ENCODE data around the gene TREX2.
A peak's percentile ranks its signal among the peaks of the same experiment; 100 is the strongest.

TREX2 gene

DNA sequence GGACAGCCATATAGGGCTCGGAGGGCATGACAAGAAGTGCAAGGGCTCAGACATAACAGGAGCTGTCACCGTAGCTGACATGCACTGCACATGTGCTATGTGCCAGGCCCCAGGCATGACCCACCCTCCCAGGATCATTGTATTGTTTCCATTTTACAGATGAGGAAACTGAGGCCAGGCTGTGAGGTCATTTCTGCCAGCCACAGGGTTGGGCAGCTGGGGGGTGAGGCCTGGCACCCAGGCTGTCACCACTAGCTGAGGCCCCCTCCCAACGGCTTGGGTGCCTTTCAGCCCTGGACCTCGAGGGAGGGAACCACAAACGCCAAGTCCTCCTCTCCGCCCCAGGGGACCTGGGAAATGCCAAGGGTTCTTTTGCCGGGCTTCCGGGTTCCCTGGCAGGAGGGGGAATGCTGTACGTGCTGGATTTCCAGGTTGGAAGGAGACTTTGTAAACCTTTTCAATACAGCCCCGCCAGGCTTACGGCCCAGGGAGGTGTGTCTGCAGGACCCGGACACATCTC lies 12.6 kb downstream of the TREX2 start:
- no peak for DNase-seq

DNA sequence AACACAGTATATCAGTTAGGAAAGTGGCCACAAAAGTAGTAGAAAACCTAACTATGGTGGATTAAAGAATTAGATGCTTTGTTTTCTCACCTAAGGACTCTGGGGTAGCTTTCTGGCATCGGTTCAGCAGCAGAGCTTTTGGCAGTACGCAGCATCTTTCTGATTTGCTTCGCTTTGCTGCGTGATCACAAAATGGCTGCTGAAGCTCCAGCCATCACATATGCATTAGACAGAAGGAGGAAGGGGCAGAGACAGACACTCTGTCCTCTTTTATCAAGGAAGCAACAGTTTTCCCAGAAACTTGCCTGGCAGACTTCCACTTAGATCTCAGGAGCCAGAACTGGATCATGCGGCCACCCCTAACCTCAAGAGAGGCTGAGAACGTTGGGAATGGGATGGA lies 15.1 kb downstream of the TREX2 start:
- DNase-seq, result no peak

DNA sequence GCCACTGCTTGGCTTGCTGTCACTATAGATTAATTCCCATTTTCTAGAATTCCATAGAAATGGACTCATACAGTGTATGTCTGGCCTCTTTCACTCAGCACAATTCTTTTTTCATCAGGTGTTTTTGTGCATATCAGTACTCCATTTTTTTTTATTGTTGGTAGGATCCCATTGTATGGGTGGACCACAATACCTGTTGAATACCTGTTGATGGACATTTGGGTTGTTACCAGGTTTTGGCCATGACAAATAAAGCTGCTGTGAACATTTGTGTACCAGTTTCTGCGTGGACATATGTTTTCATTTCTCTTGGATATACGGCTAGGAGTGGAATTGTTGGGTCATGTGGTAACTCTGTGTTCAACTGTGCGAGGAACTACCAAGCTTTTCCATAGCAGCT lies 19.7 kb downstream of the TREX2 start:
- DNase-seq, result no peak

DNA sequence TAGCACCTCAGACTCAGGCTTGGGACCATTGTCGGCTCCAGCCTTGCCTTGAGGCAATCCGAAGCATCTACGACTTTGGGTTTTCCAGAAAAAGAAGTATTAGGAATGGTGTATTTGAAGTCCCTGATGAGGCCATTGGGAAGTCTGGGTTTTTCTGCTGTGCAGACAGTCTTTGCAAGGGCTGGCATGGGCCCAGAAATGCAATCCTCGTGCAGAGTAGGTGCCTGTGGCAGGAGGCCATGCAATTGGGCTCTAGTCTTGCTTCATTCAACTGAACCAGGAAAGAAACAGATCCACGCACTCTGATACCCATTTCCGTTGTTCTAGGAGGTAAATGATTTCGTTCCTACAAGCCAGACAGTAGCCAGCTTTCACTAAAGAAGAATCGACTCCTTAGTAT lies 22.2 kb downstream of the TREX2 start:
- DNase-seq, result no peak

DNA sequence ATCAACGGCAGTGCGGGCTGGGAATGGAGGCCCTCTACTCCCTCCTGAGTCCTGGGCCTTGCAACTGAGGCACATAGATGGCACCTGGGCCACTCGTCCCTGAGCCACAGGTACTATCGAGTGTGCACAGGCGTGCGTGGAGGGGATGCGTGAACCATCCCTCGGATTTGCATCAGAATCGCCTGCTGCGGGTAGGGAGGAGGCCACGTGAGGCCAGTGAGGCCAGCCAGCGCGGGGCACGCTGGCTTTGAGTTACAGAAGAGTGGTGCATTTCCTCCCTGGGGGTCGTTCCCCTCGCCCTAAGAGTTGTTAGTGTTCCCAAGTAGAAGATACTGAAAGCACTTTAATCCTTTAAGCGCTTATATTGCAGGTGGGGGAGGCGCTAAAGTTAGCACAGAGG lies 24.0 kb downstream of the TREX2 start:
- DNase-seq, result no peak

DNA sequence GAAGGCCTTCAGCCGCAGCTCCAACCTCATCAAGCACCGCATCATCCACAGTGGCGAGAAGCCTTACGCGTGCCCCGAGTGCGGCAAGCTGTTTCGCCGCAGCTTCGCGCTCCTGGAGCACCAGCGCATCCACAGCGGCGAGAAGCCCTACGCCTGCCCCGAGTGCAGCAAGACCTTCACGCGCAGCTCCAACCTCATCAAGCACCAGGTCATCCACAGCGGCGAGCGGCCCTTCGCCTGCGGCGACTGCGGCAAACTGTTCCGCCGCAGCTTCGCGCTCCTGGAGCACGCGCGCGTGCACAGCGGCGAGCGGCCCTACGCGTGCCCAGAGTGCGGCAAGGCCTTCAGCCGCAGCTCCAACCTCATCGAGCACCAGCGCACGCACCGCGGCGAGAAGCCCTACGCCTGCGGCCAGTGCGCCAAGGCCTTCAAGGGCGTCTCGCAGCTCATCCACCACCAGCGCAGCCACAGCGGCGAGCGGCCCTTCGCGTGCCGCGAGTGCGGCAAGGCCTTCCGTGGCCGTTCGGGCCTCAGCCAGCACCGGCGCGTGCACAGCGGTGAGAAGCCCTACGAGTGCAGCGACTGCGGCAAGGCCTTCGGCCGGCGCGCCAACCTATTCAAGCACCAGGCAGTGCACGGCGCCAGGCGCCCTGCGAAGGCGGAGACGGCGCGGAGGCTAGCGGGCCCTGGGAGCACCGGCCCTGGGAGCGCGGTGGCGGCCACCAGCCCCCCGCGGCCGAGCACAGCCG lies 24.8 kb downstream of the TREX2 start:
- DNase-seq, result no peak

DNA sequence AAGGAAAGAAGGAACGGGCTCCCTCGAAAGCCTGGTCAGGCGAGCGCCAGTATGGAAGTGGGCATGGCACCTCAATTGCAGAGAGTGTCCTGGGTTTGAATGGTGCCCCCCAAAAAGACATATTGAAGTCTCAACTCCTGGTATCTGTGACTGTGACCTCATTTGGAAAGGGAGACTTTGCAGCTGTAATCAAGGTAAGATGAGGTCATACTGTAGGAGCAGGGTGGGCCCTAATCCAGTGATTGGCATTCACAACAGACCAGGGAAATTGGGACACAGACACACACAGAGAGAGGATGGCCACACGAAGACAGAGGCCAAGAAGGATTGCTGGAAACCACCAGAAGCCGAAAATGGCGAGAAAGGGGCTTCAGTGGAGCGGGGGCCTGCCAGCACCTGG lies 28.2 kb downstream of the TREX2 start:
- DNase-seq, result no peak

DNA sequence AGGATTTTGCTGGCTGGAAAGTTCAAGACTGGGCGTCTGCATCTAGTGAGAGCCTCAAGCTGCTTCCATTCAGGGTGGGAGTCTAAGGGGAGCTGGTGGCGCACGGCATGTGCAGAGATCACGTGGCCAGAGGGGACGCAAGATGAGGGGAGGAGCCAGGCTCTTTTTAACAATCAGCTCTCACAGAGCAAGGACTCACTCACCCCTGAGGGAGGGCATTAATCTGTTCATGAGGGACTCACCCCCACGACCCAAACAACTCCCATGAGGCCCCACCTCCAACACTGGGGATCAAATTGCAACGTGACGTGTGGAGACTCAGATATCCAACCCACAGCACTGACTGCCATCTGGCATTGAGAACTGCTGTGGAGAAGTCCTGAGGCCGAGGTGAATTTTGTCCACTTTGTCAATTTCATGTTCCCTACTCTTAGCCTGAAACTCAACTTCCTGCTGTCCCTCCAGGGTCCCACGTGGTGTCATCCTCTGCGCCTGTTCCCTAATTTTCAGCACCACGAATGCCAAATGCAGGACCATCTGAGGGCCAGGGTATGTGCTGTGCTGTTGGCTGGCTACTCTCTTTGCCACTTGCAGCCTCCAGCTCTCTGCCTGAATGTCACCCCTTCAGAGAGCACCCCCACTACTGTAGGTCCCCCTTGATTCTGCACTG lies 28.9 kb downstream of the TREX2 start:
- DNase-seq, result no peak

DNA sequence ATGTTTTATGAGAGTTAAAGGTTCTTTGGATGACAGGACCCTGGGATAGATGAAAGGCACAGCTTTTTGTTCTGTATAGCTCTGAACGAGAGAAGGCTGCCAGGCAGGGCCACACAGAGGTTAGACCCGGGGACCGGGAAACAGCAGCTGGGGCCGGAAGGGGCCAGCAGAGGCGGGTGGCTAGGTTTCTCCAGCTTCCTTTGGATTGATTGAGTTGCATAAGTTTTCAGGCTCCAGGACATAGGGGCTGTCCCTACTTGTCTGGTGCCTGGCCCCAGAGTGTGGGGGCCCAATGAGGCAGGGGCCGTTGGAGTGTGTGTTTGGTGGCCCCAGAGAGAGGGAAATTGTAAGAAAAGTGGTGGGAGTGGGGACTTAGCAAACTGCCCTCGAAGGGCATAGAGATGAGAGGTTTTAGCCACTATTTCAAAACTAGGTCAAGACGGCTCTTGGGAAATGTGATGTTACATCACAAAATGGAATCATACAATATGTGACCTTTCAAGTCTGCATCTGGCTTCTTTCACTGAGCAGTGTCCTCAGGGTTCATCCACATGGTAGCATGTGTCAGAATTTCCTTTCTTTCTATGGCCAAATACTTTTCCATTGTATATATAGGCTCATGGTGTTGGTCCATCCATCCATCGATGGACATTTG lies 30.9 kb downstream of the TREX2 start:
- DNase-seq, result no peak

DNA sequence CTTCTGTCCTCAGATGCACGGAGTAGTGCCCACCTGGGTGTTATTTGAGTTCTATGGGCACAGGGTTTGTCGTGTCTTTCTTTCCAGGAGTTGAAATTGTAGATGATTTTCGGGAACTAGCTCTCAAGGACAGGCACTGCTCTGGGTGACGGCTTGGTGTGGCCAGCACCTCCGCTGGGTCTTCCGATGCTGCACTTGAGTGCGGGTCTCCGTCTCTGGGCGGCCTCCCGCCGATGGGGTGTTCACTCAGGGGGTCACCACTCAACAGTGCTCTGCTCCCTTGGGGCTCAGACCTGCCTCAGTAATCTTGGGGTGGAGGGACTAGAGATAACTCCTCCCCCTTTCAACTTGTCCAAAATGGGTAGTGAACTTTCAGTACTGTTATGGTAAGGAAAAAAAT lies 32.1 kb downstream of the TREX2 start:
- DNase-seq, result no peak

DNA sequence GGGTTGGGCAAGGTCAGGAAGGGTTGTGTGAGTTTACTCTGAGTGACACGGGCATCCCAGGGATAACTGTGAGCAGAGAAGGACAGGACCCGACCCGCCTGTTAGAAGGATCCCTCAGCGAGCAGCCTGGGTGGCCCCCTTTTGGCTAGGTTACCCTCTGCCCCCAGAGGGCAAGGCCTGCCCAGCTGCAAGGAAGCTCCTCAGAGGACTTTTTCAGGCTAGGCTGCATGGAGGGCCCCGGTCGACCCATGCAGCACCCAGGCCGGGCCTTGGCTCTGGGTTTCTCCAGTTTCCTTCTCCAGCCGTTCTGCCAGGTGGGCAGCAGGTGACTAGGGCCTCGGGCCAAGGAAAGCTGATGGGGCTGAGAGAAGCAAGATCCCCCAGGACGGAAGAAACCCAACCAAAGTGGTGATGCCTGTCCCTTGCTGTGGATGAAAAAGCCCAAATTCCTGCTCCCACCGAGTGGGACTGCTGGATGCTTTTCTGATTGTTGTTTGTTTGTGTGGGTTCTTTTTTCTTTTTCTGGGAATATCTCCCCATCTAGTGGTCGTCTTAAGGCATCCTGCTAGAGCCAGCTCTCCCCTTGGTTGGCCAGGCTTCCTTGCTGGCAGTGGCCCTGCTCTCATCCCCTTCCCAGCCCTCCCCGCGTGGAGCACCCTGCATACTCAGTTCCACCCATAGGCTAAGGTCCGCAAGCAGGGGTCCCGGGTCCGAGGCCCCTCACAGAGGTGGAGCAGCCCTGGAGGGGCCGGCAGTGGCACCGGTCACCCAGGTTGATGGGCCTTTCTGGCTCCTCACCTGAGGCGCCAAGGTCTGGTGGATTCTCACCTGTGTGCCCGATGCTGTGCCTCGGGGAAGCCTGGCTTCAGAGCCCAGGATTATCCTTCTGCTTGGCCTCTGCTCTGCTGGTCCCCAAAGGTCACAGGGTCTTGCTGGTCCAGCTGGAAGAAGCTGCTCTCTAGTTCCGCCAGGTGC lies 32.8 kb downstream of the TREX2 start:
- DNase-seq, result no peak

DNA sequence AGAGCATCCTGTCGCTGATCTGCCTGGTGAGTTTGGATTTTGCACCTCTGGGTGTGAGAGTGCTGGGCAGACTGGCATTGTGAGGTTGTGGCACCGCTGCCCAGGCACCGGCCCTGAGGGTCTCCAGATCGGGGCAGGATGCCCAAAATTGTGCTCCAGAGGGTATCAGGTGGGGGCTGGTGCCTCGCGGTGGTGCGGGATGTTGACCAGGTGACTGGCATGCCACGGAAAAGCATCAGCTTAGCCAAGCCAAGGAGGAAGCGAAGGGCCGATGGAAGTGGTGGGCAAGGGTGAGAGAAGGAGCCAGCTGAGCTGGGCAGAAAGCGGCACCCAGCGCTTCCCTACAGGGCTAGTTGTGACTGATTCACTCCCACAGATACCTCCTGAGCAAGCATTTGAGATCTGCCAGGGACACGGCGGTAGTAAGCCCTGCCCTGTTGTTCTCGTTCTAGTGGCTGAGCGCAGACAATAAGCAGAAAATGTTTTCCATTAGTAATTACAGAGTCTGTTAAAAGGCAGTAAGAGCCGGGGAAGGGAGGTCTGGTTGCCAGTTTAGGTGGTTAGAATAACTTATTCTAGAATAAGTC lies 33.8 kb downstream of the TREX2 start:
- no peak for DNase-seq

DNA sequence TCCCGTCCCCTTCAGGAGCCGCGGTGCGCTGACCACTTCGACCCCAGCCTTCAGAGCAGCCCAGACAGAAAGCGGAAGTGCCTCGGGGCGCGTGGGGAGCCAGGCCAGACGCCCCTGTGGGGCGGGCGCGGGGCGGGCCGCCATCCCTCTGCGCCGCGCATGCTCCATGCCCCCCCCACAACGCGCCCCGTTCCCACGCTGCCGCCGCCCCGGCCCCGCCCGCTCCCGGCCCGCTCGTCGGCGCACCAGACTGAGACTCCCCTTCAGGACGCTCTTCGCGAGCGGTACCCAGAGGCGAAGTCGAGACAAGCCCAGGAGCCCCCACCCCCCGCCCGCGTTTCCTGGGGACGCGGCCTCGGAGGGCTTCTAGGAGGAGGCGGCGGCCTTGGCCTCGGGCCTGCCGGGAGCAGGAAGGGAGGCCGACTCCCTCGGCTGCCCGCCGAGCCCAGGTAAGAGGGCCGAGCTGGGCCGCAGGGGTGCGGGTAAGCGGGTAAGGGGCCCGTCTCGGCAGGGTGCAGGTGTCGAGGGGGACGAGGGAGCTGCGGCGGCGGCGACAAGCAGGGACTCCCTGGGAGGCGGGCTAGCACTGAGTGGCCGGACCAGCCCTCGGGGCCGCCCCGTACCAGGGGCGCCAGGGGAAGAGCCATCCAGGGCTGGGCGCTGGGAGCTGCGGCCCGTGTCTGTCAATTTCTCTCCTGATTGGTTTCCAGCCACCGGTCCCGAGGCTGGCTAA lies 34.4 kb downstream of the TREX2 start, which contains the start of gene ZFP92:
ZFP92 (plus strand) TSS at position 218 of the 733 bp plus-strand sequence. CDS start 6,851 bp downstream, outside the sequence.
- peak; percentile 36 for DNase-seq

DNA sequence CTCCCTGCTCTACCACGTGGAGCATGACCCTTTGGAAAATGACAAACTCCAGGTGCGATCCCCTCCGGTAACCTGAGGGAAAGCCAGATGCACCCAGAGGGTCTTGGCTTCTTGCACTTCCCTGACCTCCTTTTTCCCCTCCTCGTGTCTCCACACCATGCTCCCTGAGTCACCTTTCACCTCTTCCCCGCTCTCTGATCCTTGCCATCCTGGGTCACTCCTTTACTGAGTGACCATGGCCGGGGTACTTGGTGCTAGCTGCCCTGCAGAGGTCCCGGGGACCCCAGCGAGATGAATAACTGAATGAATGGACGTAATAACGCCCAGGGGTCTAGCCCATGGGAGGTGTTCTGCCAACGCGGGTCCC lies 35.0 kb downstream of the TREX2 start:
- DNase-seq, result no peak

DNA sequence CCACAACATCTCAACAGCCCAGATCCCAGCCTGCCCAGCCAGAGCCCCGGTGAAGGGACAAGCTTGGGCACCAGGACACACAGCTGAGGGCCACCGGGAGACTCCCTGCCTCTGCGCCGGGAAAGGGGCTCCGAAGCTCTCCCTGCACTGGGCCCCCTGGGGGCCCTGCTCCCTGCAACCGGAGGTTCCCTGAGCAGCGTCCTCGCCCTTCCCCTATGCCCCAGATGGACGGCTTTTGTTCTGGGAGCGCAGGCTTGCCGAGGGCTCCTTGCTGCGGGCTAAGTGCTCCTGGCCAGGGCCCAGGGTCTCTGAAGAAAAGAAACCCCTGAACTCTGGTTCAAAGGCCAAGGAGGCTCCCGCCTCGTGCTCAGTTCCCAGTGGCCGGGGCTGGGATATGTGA lies 35.5 kb downstream of the TREX2 start:
- DNase-seq, result no peak

DNA sequence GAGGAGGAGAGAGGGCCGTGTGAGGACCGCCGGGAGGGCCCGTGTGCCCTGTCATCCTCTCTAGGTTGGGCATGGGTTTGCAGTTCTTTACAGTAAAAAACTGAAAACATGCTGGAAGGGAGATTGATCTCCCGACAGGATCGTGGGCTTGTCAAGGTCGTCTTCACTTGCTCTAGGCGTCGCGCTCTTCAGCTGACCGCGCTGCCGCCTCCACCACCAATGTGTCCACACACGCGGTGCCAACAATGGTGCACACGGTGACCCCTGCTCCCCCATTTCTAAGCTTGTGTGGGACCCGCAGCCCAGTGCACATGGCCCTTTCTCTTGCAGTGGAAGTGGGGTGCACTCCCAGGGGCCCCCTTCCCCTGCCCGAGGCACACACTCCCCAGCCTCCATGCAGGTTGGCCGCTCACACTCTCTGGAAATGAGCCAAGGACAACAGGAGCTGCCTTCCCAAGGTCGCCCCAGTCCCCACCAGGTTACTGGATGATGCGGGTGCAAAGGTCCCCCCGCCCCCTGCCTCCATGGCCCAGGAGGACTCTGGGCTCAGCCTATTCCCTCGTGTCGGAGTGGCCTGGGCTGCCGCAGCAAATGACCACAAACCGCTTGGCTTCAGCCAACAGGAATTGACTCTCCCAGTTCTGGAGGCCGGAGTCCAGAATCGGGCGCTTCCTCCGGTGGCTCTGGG lies 36.3 kb downstream of the TREX2 start:
- peak; percentile 14 for DNase-seq

DNA sequence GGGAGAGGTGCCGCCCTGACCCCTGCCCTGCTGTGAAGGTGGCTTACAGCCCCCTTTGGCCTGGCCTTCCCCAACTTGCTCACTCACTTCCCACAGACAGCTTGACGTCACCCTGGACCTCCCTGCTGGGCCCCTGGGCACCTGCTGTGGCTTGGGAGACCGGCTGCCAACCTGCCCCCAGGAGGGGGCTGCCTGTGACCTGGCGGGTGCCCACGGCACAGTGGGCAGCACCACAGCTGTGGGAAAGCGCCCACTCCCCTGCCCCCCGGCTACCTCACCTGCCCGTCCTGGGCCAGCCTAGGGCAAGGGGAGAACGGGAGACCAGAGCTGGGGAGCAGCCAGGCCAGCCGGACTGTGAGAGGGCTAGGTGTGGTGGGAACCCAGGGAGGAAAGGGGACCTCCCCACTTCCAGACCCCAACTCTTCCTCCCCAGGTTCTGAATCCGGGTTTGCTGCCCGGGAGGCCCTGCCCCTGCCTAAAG lies 36.9 kb downstream of the TREX2 start:
- DNase-seq, result peak; percentile 13

DNA sequence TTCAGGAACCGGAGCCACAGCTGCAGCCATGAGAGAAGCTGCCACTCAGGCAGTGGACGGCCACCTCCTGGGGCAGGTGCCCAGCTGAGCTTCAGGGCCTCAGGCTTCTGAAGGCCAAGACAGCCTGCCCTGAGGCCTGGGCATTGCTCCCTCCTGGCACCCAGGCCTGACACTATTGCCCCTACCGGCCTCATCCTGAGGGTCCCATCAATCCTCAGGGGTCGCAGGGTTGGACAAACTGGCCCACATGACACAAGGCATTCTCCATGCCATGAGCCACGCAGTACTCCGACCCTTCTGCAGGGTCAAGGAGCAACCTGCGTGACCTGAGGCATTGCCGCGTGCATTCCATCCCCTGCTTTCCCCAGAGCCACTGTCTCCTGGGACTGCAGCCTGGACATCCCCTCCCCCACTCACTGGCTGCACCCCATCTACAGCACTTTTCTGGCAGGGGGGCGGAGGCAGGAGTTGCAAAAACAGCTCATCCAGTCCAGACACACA lies 37.6 kb downstream of the TREX2 start:
- peak; percentile 15 for DNase-seq

DNA sequence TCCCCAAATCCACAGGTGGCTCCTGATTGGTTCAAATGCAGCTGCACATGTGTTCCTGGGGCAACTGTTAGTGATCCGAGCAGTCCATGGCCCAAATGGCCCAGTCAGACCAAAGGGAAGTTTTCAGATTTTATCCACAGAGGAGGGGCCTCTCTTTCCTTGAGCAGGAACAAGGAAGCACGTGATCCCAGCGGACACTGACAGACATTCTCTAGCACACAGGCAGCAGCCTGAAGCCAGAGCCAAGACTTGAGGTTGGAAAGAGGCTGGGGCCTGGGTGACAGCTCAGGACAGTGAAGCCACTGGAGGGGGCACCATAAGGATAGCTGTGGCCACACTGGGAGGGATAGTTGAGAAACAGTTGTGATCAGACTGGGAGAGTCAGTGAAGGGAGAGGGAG lies 38.1 kb downstream of the TREX2 start:
- peak; percentile 14 for DNase-seq

DNA sequence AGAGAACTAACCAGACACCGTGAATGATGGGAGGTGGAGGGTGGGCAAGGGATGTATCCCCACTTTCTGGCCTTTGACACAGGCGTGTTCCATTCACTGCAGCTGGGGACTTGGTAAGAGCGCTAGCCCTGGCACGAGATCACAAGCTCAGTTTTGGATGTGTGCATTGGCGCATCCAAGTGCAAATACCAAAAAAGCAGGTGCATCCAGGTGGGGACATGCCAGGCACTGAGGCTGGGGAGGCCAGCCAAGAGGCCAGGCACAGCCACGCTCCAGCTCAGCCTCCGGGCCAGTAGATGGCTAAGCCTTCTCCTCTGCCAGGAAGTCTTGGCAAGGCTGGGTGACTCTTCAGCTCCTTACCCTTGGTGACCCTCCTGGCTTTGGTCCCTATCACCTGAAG lies 39.0 kb downstream of the TREX2 start:
- DNase-seq, result peak; percentile 8

DNA sequence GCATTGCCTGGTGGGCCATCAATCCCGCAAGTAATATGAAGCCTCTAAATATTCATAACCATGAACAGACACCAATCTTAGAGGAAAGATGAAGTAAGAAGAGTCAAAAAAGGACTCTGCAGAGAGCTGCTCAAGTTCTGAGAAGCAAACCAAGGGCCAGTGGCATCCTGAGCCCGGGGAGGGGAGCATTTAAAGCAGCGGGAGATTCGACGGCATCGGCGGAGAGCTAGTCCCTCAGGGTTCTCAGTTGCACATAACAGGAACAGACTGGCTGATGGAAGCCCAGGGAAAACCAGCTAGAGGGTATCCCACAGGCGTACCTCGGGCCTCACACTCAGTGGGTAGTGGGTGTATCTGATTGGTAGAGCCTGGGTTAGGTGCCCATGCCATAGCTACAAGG lies 39.8 kb downstream of the TREX2 start:
- DNase-seq, result peak; percentile 6
